ENCODE data around the gene WDR4. TPM values are rescaled to one million over a fixed set of nuclear protein-coding genes. Genes with fewer than 3 reads are reported as not detected.
"Not testable (repeated sequence)": the region's sequence is repeated elsewhere in the genome, so short reads cannot be mapped to it uniquely, and the experiment has no call there.

WDR4 gene
- total RNA-seq, 1 experiment from 2014 or later = 42.6 TPM

DNA sequence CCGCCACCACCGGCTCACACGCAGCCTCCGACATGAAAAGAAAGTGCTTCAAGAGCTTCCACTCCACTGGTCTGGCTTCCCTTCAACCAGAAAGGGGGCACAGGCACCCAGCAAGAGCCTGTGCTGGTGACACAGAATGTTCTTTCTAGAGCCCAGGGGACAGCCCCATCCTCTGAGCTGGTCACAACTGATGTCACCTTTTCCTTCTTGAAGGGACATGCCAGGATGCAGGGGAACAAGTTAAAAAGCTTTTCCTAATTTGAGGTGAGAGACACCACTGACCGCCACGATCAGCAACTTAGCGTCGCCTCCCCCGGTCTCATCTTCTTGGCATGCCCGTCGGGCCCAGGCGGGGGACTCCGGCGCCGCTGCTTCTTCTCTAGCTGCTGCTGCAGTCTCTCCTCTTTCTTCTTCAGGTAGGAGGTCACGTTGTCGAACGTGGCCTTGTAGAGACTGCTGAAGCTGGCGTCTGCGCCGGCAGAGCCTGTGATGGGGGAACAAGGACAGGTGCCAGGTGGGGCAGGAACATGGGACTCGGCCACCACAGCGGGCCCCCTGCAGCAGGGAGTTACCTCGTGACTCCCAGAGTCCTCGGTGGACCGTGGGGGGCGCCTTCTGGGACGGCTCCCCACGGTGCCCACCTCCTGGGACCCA, 29.5 kb downstream of the WDR4 start:
- TF ChIP-seq ZNF219 (CRISPR knock-in tag; IDR thresholded peaks at IDR 0.05; ENCODE audit: borderline replicate concordance) = no peak
- no peak for TF ChIP-seq FOXK1 (CRISPR knock-in tag; IDR thresholded peaks at IDR 0.05)
- no peak for TF ChIP-seq ZBTB43 (CRISPR knock-in tag; IDR thresholded peaks at IDR 0.05)
- TF ChIP-seq SP1 (CRISPR knock-in tag; conservative IDR thresholded peaks at IDR 0.05) = no peak
- no peak for TF ChIP-seq EMX1 (CRISPR knock-in tag; IDR thresholded peaks at IDR 0.05)
- no peak for TF ChIP-seq HMGA2 (CRISPR knock-in tag; IDR thresholded peaks at IDR 0.05)
- TF ChIP-seq RELA (CRISPR knock-in tag; IDR thresholded peaks at IDR 0.05; ENCODE audit: borderline replicate concordance) = no peak
- TF ChIP-seq SMAD4 (CRISPR knock-in tag; IDR thresholded peaks at IDR 0.05) = no peak
- no peak for TF ChIP-seq GTF2I (CRISPR knock-in tag; conservative IDR thresholded peaks at IDR 0.05)
- TF ChIP-seq, protein P1, sequence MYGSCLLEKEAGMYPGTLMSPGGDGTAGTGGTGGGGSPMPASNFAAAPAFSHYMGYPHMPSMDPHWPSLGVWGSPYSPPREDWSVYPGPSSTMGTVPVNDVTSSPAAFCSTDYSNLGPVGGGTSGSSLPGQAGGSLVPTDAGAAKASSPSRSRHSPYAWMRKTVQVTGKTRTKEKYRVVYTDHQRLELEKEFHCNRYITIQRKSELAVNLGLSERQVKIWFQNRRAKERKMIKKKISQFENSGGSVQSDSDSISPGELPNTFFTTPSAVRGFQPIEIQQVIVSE (CRISPR knock-in tag; IDR thresholded peaks at IDR 0.05; ENCODE audit: borderline replicate concordance) = no peak
- no peak for TF ChIP-seq CREM (CRISPR knock-in tag; IDR thresholded peaks at IDR 0.05)
- no peak for TF ChIP-seq TEAD1 (CRISPR knock-in tag; IDR thresholded peaks at IDR 0.05)
- no peak for TF ChIP-seq GRHL2 (CRISPR knock-in tag; IDR thresholded peaks at IDR 0.05; ENCODE audit: insufficient replicate concordance, severe bottlenecking)
- no peaks in the 10 kb centered on the region for H3K9me3 Mint-ChIP-seq
- ATAC-seq (no peak), DNase-seq (ENCODE audit: low spot score) (no peak)
- ChIA-PET CTCF (interaction anchor here (0.8 to 1.3 kb wide), 3 partner anchors 13 to 205 kb away, joined by 3 to 4 read pairs (median 4); partner anchors contain the start of gene NDUFV3), POLR2A (no interaction called here)
- no peak overlapping the region for H3K4me3 Mint-ChIP-seq
- peaks cover 84% of the 10 kb centered on the region for H3K36me3 Mint-ChIP-seq
- H3K27me3 Mint-ChIP-seq (ENCODE audit: low read depth) = no peaks in the 10 kb centered on the region
- H3K4me1 Mint-ChIP-seq = no peaks in the 10 kb centered on the region
- peak overlapping the region; percentile 97 for H3K27ac Mint-ChIP-seq

DNA sequence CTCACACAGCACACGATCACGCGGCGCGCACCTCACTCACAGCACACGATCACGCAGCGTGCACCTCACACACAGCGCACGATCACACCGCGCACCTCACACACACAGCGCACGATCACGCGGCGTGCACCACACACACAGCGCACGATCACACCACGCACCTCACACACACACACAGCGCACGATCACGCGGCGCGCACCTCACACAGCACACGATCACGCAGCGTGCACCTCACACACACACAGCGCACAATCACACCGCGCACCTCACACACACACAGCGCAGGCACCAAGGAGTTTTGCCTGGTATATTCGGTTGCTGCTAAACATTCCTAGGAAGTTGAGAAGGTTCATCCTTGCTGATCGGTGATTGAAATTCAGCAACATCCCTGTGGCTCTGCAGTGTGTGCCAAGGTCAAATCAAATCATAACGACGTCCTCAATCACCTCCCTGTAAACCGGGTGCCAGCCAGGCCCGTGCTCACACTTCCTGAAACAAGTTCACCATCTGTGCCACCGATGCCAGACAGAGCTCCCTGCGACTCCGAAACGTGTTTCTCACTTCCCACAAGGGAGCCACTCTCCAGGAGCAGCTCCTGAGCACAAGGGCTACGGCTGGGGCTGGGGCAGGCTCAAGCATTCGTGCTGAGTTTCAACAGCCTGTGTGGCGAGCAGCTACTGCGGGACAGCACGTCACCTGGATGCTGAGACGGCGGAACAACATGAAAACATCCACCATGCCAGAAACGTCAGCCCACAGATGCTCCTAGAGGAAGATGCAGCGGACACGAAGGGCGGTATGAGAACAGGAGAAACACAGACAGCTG, 30.2 kb downstream of the WDR4 start:
- ChIA-PET POLR2A (no interaction called here), CTCF (interaction anchor here (1.3 kb wide), 1 partner anchor 44 kb away, joined by 4 read pairs; the partner anchor contains the start of gene NDUFV3)
- H3K36me3 Mint-ChIP-seq = peaks cover 83% of the 10 kb centered on the region

GRCh38 chr21:42848144-42848931, 31.0 kb downstream of the WDR4 start:
- H3K27me3 Mint-ChIP-seq (ENCODE audit: low read depth); CTCF ChIA-PET; H3K9me3 Mint-ChIP-seq; H3K4me1 Mint-ChIP-seq; ATAC-seq; POLR2A ChIA-PET; DNase-seq (ENCODE audit: low spot score); H3K4me3 Mint-ChIP-seq: not testable (repeated sequence)
- Mint-ChIP-seq H3K36me3 (peaks cover 80% of the 10 kb centered on the region), H3K27ac (peak overlapping the region; percentile 97)

More for the DNA sequence above, 30.2 kb downstream of the WDR4 start:
- Mint-ChIP-seq H3K4me1 (no peaks in the 10 kb centered on the region), H3K27ac (peak overlapping the region; percentile 97), H3K27me3 (ENCODE audit: low read depth) (no peaks in the 10 kb centered on the region), H3K9me3 (no peaks in the 10 kb centered on the region), H3K4me3 (no peak overlapping the region)
- no peak for ATAC-seq
- no peak for DNase-seq (ENCODE audit: low spot score)
- TF ChIP-seq, protein P2, sequence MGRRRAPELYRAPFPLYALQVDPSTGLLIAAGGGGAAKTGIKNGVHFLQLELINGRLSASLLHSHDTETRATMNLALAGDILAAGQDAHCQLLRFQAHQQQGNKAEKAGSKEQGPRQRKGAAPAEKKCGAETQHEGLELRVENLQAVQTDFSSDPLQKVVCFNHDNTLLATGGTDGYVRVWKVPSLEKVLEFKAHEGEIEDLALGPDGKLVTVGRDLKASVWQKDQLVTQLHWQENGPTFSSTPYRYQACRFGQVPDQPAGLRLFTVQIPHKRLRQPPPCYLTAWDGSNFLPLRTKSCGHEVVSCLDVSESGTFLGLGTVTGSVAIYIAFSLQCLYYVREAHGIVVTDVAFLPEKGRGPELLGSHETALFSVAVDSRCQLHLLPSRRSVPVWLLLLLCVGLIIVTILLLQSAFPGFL (CRISPR knock-in tag; IDR thresholded peaks at IDR 0.05; ENCODE audit: borderline replicate concordance) = no peak
- TF ChIP-seq, protein P1 (CRISPR knock-in tag; IDR thresholded peaks at IDR 0.05; ENCODE audit: borderline replicate concordance) = no peak
- TF ChIP-seq ZNF317 (CRISPR knock-in tag; IDR thresholded peaks at IDR 0.05; ENCODE audit: borderline replicate concordance, low read depth) (no peak), ATF1 (CRISPR knock-in tag; IDR thresholded peaks at IDR 0.05) (no peak), IRF2 (CRISPR knock-in tag; IDR thresholded peaks at IDR 0.05; ENCODE audit: borderline replicate concordance, low read depth) (no peak)
